Loucy (cell line): ENCODE results near the gene XRCC4.

Experiments
- EZH2phosphoT487 ChIP-seq: fragments of 200-600 bp; IDR thresholded peaks from 2 replicates; pipeline ENCODE4 v1.6.1; 2018; ENCODE audit warnings: antibody characterized with exemption, mild to moderate bottlenecking, moderate library complexity, borderline replicate concordance
- TF ChIP-seq, protein P1 (sequence below): fragments of 200-600 bp; sonication (generic); conservative IDR thresholded peaks from 2 replicates; pipeline ENCODE4 v1.5.1; 2014; ENCODE audit warnings: mild to moderate bottlenecking, antibody characterized with exemption, low read length

DNA sequence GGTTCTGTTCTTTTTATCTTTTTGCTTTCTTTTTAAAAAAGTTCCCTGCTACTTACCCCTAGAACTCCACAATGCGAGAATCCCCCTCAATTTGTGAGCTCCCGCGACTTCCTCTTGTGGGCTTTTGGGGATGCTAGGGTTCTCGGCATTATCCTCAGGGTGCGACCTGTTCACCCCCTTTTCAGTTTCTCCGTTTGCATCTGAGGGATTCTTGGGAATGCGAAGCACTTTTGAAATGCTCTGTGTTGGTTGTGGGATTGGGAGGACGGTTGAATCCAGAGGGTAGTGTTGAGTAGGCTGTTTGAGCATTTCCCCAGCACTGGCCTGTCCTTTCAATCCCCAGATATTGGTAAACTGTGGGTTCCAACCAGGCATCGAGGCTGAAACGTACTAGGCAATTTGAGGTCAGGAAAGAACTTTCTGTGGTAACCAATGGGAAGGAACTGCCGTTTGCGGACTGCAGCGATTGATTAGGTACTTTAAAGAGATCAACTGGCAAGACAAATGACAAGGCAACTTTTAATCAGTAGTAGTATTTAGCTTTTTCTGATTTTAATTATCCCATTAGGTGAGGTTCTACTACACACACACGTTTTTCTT is 415 bp downstream of the XRCC4 start:
- TF ChIP-seq, protein P1, sequence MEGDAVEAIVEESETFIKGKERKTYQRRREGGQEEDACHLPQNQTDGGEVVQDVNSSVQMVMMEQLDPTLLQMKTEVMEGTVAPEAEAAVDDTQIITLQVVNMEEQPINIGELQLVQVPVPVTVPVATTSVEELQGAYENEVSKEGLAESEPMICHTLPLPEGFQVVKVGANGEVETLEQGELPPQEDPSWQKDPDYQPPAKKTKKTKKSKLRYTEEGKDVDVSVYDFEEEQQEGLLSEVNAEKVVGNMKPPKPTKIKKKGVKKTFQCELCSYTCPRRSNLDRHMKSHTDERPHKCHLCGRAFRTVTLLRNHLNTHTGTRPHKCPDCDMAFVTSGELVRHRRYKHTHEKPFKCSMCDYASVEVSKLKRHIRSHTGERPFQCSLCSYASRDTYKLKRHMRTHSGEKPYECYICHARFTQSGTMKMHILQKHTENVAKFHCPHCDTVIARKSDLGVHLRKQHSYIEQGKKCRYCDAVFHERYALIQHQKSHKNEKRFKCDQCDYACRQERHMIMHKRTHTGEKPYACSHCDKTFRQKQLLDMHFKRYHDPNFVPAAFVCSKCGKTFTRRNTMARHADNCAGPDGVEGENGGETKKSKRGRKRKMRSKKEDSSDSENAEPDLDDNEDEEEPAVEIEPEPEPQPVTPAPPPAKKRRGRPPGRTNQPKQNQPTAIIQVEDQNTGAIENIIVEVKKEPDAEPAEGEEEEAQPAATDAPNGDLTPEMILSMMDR: no peak
- TF ChIP-seq EZH2phosphoT487: no peak
